ENCODE data around the gene FAM236D.
"Not testable (repeated sequence)": the region's sequence is repeated elsewhere in the genome, so short reads cannot be mapped to it uniquely, and the experiment has no call there.

The FAM236D gene

GRCh38 chrX:72778146-72778545 lies 29.9 kb downstream of the FAM236D start:
- not testable (repeated sequence) for H3K79me1 ChIP-seq (ENCODE audit: low read length); H2BK5ac ChIP-seq (ENCODE audit: low read depth, low read length, poor library complexity); H3K79me2 ChIP-seq (ENCODE audit: control insufficient read depth, insufficient read depth, low read length, poor library complexity); H2AFZ ChIP-seq (ENCODE audit: insufficient read depth, low read length, poor library complexity); H3K36me3 ChIP-seq (ENCODE audit: control insufficient read depth in 1 of 2, insufficient read depth in 2 of 2, low read length in 2 of 2); H3K4me1 ChIP-seq (ENCODE audit: control insufficient read depth in 1 of 2, insufficient read depth in 2 of 2, low read length in 2 of 2); H3K18ac ChIP-seq (ENCODE audit: low read length); H4K12ac ChIP-seq (ENCODE audit: low read depth, low read length); H3K4me3 ChIP-seq (ENCODE audit: low read depth, low read length); H3K9me3 ChIP-seq (ENCODE audit: insufficient read depth, low read depth, low read length); H4K91ac ChIP-seq (ENCODE audit: low read depth, low read length); H3K27ac ChIP-seq (ENCODE audit: low read depth, low read length); DNase-seq; H3K23ac ChIP-seq (ENCODE audit: low read length); H2AK5ac ChIP-seq (ENCODE audit: low read length); H2BK120ac ChIP-seq (ENCODE audit: insufficient read depth, low read length, poor library complexity); H3K4ac ChIP-seq (ENCODE audit: low read depth, low read length); H3K14ac ChIP-seq (ENCODE audit: low read length); H4K8ac ChIP-seq (ENCODE audit: low read depth, low read length); H2BK12ac ChIP-seq (ENCODE audit: low read length); H3K4me2 ChIP-seq (ENCODE audit: low read length); H3K27me3 ChIP-seq (ENCODE audit: insufficient read depth, low read length); H3K9ac ChIP-seq (ENCODE audit: low read length)
- WGBS (ENCODE audit: extremely low coverage, insufficient coverage, insufficient read length), result no CpG with 5 or more reads among the region's 6 CpGs

GRCh38 chrX:72777467-72777790 lies 30.6 kb downstream of the FAM236D start:
- not testable (repeated sequence) for H3K79me2 ChIP-seq (ENCODE audit: control insufficient read depth, insufficient read depth, low read length, poor library complexity); H2BK5ac ChIP-seq (ENCODE audit: low read depth, low read length, poor library complexity); H3K14ac ChIP-seq (ENCODE audit: low read length); H4K8ac ChIP-seq (ENCODE audit: low read depth, low read length); H4K91ac ChIP-seq (ENCODE audit: low read depth, low read length); H3K27me3 ChIP-seq (ENCODE audit: insufficient read depth, low read length); H3K27ac ChIP-seq (ENCODE audit: low read depth, low read length); H2BK12ac ChIP-seq (ENCODE audit: low read length); H2AK5ac ChIP-seq (ENCODE audit: low read length); H3K18ac ChIP-seq (ENCODE audit: low read length); H2BK120ac ChIP-seq (ENCODE audit: insufficient read depth, low read length, poor library complexity); H3K4ac ChIP-seq (ENCODE audit: low read depth, low read length); H3K9ac ChIP-seq (ENCODE audit: low read length); H3K4me3 ChIP-seq (ENCODE audit: low read depth, low read length); H3K23ac ChIP-seq (ENCODE audit: low read length); H3K9me3 ChIP-seq (ENCODE audit: insufficient read depth, low read depth, low read length); H3K4me2 ChIP-seq (ENCODE audit: low read length); H3K4me1 ChIP-seq (ENCODE audit: control insufficient read depth in 1 of 2, insufficient read depth in 2 of 2, low read length in 2 of 2); H2AFZ ChIP-seq (ENCODE audit: insufficient read depth, low read length, poor library complexity); H4K12ac ChIP-seq (ENCODE audit: low read depth, low read length); H3K36me3 ChIP-seq (ENCODE audit: control insufficient read depth in 1 of 2, insufficient read depth in 2 of 2, low read length in 2 of 2); H3K79me1 ChIP-seq (ENCODE audit: low read length); DNase-seq
- no CpG with 5 or more reads among the region's 15 CpGs for WGBS (ENCODE audit: extremely low coverage, insufficient coverage, insufficient read length)

GRCh38 chrX:72776653-72777466 lies 31.1 kb downstream of the FAM236D start, which contains the start of gene DMRTC1B:
DMRTC1B (plus strand) TSS chrX:72776890; CDS start chrX:72845136, 68,246 bp downstream.
- H4K12ac ChIP-seq (ENCODE audit: low read depth, low read length); H3K9ac ChIP-seq (ENCODE audit: low read length); H3K4me1 ChIP-seq (ENCODE audit: control insufficient read depth in 1 of 2, insufficient read depth in 2 of 2, low read length in 2 of 2); H3K4ac ChIP-seq (ENCODE audit: low read depth, low read length); H2BK12ac ChIP-seq (ENCODE audit: low read length); H3K36me3 ChIP-seq (ENCODE audit: control insufficient read depth in 1 of 2, insufficient read depth in 2 of 2, low read length in 2 of 2); H2AK5ac ChIP-seq (ENCODE audit: low read length); H3K4me2 ChIP-seq (ENCODE audit: low read length); DNase-seq; H3K79me1 ChIP-seq (ENCODE audit: low read length); H3K9me3 ChIP-seq (ENCODE audit: insufficient read depth, low read depth, low read length); H3K23ac ChIP-seq (ENCODE audit: low read length); H2BK5ac ChIP-seq (ENCODE audit: low read depth, low read length, poor library complexity); H2BK120ac ChIP-seq (ENCODE audit: insufficient read depth, low read length, poor library complexity); H3K4me3 ChIP-seq (ENCODE audit: low read depth, low read length); H4K91ac ChIP-seq (ENCODE audit: low read depth, low read length); H2AFZ ChIP-seq (ENCODE audit: insufficient read depth, low read length, poor library complexity); H4K8ac ChIP-seq (ENCODE audit: low read depth, low read length); H3K18ac ChIP-seq (ENCODE audit: low read length); H3K14ac ChIP-seq (ENCODE audit: low read length); H3K27me3 ChIP-seq (ENCODE audit: insufficient read depth, low read length); H3K27ac ChIP-seq (ENCODE audit: low read depth, low read length); H3K79me2 ChIP-seq (ENCODE audit: control insufficient read depth, insufficient read depth, low read length, poor library complexity): not testable (repeated sequence)
- WGBS (ENCODE audit: extremely low coverage, insufficient coverage, insufficient read length), result no CpG with 5 or more reads among the region's 44 CpGs

GRCh38 chrX:72760454-72760853 lies 47.6 kb downstream of the FAM236D start:
- not testable (repeated sequence) for H3K18ac ChIP-seq (ENCODE audit: low read length); H3K4ac ChIP-seq (ENCODE audit: low read depth, low read length); H2BK120ac ChIP-seq (ENCODE audit: insufficient read depth, low read length, poor library complexity); H2BK5ac ChIP-seq (ENCODE audit: low read depth, low read length, poor library complexity); DNase-seq; H3K23ac ChIP-seq (ENCODE audit: low read length); H3K4me2 ChIP-seq (ENCODE audit: low read length); H3K27ac ChIP-seq (ENCODE audit: low read depth, low read length); H3K9ac ChIP-seq (ENCODE audit: low read length); H4K91ac ChIP-seq (ENCODE audit: low read depth, low read length); H3K27me3 ChIP-seq (ENCODE audit: insufficient read depth, low read length); H3K36me3 ChIP-seq (ENCODE audit: control insufficient read depth in 1 of 2, insufficient read depth in 2 of 2, low read length in 2 of 2); H2BK12ac ChIP-seq (ENCODE audit: low read length); H2AK5ac ChIP-seq (ENCODE audit: low read length); H3K14ac ChIP-seq (ENCODE audit: low read length); H3K4me1 ChIP-seq (ENCODE audit: control insufficient read depth in 1 of 2, insufficient read depth in 2 of 2, low read length in 2 of 2); H3K79me2 ChIP-seq (ENCODE audit: control insufficient read depth, insufficient read depth, low read length, poor library complexity); H3K79me1 ChIP-seq (ENCODE audit: low read length); H3K4me3 ChIP-seq (ENCODE audit: low read depth, low read length); H2AFZ ChIP-seq (ENCODE audit: insufficient read depth, low read length, poor library complexity); H3K9me3 ChIP-seq (ENCODE audit: insufficient read depth, low read depth, low read length); H4K8ac ChIP-seq (ENCODE audit: low read depth, low read length); H4K12ac ChIP-seq (ENCODE audit: low read depth, low read length)
- no CpG with 5 or more reads among the region's 9 CpGs for WGBS (ENCODE audit: extremely low coverage, insufficient coverage, insufficient read length)

Data from trophoblast cell (in vitro differentiated cells and primary cell).